Activated gamma-delta T cell (primary cell): ENCODE data around the gene PHF20.
"Not testable (repeated sequence)": the region's sequence is repeated elsewhere in the genome, so short reads cannot be mapped to it uniquely, and the experiment has no call there.

Experiments used
- DNase-seq: peaks from one replicate; lab custom pipeline; 2025; lab: John Stamatoyannopoulos, UW

The PHF20 gene

DNA sequence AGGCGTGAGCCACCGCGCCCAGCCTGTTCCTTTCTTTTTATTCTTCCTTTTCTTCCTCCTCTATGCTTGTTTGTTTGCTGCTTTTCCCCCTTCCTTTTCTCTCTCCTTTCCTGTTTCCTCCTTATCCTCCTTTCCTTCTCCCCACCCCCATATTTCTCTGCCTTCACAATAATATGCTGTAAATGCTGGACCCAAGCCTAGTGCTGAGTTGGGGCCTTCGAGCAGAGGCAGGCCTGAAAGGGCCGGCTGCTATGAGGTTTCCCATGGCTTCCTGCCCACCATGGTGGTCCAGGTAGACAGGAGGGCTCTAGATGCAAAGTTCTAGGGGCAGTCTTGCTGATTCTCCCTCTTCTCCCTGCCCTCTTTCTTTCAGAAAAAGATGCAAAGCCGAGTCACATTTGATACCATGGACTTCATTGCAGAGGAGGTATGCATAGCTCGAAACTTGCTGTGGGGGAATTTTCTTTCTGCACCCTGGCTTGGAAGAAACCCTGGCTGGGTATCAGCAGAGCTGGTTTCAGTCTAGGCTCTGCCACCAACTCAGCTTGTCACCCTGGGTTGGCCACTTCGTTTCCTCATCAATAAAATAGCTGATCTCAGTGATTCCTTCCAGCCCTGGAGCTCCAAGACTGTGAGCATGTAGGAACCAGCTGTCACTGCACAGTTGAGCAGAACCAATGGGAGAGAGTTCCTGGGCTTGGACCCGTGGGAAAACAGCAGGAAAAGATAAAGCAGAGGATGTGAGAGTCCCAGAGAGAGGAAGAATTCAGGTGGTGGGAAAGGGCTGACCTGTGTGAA, 204.0 kb downstream of the PHF20 start:
- DNase-seq: no peak

DNA sequence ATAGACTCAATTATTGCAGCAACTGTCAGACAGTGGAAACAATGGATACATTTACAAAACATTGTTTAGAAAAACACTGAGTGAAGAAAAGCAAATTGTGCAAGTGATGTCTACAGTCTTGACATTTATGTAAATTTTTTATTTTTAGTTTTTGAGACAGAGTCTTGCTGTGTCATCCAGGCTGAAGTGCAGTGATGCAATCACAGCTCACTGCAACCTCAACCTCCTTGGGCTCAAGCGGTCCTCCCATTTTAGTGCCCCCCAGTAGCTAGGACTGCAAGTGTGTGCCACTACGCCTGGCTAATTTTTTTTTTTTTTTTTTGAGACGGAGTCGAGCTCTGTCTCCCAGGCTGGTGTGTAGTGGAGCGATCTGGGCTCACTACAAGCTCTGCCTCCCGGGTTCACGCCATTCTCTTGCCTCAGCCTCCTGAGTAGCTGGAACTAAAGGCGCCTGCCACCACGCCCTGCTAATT, 206.3 kb downstream of the PHF20 start:
- no peak for DNase-seq

DNA sequence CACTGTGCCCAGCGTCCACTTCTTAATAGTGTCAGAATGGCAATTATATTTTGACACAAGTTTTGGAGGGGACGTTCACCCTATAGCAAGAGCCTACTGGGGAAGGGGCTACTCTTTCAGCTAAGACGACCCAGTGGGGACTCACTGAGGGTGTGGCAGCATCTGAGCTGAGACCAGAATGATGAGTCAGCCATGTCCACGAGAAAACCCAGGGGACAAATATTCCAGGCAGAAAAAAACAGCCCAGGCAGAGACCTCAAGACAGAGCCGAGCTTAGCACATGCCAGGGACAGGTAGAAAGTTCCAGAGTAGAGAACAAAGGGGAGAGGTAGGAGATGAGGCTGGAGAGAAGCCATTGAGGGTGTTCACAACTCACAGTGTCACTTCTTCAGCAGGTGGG, 207.7 kb downstream of the PHF20 start:
- DNase-seq: no peak

DNA sequence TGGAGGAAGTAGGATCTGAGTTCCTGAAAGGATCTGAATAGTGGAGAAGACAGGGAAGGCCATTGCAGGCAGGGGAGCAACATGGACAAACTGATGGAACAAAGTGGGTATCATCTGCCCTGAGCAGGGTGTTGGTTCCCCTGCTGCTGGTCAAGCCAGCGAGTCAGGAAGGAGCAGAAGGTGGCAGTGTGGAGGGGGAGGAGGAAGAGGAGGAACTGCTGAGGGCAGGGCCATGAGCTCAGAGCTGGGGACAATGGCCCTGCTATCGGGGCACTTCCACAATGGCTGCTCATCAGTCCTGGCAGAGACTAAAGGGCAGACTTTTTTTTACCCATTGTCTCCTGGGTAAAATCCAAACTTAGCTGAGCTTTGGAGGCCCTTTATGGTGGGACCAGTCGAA, 210.2 kb downstream of the PHF20 start:
- no peak for DNase-seq

DNA sequence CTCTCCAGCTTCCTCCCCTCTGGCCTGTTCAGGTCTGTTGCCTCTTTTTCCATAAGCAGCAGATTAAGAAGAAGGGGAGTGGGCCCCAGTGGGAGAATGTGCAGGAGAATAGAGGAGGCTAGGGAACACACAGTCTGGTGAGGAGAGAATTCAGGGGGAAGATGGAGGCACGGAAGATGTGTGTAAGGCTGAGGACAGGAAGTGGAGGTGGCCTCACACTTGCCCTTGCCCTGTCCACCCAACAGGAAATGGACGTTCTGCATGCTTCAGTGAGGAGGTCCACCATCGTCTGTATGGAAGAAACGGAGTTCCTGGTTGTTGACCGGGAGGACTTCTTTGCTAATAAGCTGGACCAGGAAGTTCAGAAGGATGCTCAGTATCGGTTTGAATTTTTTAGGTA, 212.6 kb downstream of the PHF20 start:
- DNase-seq: no peak

DNA sequence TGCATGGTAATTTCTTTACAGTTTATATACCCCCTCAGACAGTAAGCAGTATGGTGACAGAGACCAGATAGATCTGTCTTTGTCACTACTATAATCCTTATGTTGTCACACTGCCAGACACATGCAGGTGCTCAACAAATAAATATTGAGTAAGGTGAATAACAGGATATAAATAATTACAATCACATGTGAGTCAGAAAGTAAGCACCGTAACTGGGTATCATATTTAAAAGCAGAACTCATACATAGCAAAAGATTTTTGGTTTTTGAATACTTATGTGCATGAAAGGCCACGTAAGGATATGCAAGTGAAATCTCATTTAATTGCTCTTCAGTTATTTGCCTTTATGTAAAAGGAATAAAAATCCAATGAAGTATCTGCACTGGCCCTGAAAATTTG, 214.0 kb downstream of the PHF20 start:
- no peak for DNase-seq

DNA sequence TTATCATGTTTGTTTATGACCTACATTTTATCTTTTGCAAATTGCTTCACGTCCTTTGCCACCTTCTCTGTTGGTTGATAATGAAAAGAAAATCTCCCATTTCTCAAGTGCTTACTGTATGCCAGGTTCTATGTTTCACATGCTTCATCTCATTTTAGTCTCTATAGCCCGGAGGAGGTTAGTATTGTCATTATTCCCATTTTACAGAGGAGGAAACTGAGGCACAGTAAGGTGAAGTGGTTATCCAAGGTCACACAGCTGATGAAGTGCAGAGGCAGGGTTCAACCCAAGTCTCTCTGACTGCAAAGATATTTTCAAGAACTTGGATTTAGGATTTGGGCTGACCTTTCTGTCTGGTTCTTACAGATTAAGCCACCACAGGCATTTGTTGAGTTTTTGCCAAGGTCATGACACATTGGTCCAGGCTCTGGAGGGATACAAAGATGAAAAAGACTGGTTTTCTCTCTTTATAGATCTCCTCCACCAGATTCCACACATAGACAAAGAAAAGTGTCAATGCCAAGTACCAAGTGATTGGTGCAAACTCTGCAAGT, 217.2 kb downstream of the PHF20 start:
- no peak for DNase-seq

DNA sequence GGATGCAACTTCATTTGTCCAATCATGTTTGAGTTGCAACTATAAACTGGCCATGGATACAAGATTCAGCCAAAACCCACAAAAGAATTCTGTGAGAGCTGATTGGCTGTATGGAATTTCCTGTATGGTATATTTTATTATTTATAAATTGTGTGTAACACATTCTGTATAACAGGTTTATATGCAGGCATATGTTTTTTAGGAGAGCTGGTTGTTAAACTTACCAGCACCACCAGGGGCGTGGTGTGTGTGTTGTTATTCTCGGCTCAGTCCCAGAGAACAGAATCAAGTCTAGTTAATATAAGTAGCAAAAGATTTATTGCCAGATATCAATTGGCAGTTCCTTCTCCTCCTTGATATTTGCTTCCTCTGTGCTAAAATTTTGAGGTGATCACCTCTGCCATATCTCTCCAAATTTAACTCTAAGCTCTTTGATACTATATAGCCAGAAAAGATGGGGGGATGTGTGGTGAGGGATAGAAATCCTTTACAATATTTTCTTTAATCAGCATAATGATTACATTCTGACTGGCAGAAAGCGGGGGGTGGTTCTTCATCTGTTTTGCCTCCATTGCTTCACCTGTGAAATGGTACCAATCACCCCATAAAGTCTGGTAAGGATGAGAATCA, 219.4 kb downstream of the PHF20 start:
- DNase-seq: no peak

DNA sequence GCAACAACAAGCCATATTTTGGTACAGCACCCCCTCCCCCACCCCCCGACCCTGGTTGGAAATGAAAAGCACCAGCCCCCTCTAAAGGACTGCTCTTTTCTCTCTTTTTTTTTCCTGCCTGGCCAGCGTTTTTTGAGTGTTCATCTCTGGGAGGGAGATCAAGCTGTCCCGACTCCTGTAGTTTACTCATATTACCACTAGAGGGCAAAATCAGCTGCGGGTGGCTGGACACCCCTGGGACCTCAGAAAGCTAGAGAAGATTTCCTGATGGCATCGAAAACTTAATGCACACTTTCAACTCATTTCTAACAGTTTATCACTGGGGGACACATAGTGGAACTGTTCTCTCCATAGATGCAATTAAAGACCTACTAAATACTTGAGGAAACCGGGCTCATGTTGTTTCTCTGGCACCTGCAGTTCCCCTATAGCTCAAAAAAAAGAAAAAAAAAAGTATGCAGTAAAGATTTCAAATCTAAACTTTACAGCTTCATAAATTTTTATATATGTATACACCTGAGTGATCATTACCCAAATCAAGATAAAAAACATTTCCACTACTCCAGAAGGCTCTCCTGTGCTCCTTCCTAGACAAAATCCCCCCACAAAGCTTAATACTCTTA, 221.0 kb downstream of the PHF20 start:
- no peak for DNase-seq

DNA sequence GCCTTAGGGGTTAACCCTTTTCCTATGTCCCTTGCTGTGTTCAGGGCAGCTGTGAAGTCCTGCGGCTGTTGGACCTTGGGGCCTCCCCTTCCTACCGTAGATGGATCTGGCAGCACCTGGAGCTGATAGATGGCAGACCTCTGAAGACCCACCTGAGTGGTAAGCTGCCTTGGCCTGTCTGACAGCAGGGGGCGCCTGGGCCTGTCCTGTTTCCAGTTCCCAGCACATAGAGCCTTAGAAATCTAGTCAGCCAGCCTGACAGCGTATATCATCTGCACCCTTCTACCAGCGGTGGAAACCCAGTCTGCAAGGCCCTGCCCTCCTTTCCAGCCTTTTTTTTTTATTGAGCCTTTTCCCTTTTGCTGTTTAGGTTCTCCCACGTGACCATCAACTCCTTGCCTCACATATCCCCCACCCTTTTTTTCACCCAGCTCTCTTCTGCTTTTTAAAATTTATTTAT, 223.2 kb downstream of the PHF20 start:
- peak; percentile 40 for DNase-seq

DNA sequence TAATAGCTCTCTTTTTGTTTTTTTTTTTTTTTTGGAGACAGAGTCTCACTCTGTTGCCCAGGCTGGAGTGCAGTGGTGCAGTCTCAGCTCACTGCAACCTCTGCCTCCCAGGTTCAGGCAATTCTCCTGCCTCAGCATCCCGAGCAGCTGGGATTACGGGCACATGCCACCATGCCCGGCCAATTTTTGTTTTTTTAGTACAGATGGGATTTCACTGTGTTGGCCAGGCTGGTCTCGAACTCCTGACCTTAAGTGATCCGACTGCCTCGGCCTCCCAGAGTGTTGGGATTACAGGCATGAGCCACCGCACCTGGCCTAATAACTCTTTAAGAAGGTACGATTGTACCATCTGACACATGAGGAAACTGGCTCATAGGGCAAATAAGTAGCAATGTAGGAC, 224.7 kb downstream of the PHF20 start:
- DNase-seq: not testable (repeated sequence)
